ENCODE results near the gene TTC12.

DNA sequence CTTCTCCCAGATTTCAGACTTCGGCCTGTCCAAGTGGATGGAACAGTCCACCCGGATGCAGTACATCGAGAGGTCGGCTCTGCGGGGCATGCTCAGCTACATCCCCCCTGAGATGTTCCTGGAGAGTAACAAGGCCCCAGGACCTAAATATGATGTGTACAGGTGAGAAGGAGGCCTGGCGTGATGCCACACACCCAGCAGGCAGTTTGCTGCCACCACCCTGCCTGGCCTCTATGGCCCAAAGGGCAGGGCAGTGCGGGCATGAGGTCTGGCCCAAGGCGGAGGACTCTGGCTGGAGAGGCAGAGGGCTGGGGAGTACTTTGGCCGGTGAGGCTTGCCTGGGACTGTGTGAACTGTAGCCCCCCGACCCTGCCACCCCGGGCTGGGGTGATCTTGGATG lies 80.5 kb downstream of the TTC12 start:
- TF ChIP-seq CTCF (IDR thresholded peaks at IDR 0.05; ENCODE audit: low read depth, low read length) (no peak), POLR2A (IDR thresholded peaks at IDR 0.05; ENCODE audit: extremely low read depth, insufficient read length) (no peak)
